SH-SY5Y (cell line): ENCODE results near the gene ART1.

Experiments used
- GATA2 ChIP-seq: IDR thresholded peaks from 2 replicates; pipeline ENCODE4 v1.6.1; 2011; ENCODE audit warnings: mild to moderate bottlenecking, low read depth, low read length
- GATA3 ChIP-seq: IDR thresholded peaks from 2 replicates; pipeline ENCODE4 v1.6.1; 2011; ENCODE audit warnings: low read depth, mild to moderate bottlenecking, low read length, moderate library complexity

ART1 gene

DNA sequence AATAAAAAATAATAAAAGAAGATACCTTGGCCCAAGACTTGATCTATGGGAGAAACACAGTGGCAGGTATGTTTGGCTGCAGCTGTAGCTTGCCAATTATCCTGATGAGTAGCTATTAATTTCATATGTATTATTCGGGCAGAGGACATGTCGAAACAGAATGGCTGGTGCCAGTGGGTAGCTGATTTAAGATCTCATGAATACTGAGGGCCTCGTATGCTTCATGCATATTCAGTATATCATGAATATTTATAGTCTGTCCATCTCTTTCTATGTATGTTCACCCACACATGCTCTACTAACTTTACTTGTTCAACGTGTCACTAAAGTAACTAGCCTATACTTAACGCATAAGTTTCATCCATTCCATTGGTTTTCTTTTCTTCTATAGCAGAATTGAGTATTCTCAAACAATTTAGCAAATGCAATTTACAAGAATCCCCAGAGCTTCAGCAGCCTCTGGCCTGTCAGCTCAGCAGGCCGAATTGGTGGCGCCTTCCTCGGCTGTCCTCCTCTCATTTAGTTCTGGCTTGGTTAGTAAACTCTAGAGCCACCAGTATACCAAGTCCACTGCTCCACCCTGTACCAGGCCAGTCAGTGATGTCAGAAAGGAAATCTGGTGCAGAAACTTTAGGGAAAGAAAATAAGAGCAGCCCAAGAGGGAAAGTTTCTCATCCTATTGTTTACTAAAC lies 21.0 kb upstream of the ART1 start:
- no peak for TF ChIP-seq GATA2
- TF ChIP-seq GATA3, result no peak

DNA sequence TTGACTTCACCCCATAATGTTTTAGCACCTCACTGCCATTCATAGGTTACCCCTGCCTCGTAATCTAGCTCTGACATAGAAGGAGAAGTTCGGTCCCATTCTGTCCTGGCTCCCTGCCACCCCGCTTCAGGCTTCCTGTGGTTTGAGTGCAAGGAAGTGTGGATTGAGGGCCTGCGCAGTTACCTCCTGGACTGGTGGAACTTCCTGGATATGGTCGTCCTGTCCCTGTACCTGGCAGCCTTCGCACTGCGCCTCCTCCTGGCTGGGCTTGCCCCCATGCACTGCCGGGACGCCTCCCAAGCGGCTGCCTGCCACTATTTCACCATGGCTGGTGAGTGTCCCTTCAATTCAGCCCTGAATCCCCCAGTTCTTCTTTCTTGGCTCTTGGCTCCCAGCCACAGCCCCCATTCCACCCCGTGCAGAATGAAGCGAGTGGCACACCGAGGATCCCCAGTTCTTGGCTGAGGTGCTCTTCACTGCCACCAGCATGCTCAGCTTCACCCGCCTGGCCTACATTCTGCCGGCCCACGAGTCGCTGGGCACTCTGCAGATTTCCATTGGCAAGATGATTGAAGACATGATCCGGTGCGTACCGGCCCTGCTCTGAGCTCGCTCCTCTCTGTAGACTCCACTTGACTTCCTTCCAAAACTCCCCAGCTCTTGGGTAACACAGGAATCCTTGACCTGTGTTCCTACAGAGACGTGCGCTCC lies 18.5 kb upstream of the ART1 start:
- TF ChIP-seq GATA2, result no peak
- TF ChIP-seq GATA3, result no peak

DNA sequence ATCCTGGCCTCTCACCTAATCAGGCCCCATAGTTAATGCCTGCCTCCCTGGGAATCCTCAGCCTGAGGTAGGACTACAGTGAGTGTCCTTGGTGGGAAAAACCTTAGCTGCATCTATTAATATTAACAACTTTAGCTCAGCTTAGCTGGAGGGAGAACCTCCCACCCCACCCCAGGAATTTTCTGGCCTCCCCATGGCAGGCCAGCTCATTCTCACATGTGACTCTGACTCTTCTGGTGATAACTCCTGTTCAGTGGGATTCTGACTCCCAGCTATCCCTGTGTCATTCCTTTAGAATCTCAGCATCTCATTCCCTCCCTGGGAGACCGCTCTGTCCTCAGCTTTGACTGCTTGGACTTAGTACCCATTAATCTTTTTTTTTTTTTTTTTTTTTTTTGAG lies 17.6 kb upstream of the ART1 start:
- TF ChIP-seq GATA2, result no peak
- TF ChIP-seq GATA3, result no peak

DNA sequence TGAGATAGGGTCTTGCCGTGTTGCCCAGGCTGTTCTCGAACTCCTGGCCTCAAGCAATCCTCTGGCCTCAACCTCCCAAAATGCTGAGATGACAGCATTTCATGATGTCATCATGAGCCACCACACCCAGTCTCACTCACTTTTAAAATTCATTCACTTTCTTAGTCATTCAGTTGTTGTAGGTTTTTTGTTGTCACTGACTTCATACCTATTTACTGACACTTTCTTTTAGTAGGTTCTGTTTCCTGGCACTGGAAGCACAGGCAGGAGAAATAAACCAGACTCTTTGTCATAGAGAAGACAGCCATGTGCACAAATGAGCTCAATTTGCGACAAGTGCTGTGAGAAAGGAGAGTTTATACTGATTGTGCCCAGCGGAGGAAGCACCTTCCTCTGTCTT lies 13.6 kb upstream of the ART1 start:
- TF ChIP-seq GATA3 (no peak), GATA2 (no peak)

DNA sequence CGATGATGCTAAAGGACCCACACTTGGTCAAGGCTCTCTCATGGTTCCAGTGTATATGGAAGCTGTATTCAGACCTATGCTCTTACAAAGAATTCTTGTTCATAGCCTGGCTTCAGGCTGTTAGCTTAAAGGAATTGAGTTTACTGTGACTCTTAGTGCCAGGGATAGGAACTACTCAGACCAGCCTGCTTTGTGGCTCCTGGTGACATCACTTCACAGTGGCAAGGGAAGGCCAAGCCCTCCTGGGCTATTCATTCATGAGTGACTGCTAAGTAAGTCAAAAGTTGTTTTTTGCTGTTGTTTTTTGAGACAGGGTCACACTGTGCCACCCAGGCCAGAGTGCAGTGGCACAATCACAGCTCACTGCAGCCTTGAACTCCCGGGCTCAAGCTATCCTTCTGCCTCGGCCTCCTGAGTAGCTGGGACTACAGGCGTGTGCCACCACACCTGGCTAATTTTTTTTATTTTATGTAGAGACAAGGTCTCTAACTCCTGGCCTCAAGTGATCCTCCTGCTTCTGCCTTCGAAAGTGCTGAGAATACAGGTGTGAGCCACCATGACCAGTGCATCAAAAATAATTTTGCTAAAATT lies 12.8 kb upstream of the ART1 start:
- no peak for TF ChIP-seq GATA3
- no peak for TF ChIP-seq GATA2

DNA sequence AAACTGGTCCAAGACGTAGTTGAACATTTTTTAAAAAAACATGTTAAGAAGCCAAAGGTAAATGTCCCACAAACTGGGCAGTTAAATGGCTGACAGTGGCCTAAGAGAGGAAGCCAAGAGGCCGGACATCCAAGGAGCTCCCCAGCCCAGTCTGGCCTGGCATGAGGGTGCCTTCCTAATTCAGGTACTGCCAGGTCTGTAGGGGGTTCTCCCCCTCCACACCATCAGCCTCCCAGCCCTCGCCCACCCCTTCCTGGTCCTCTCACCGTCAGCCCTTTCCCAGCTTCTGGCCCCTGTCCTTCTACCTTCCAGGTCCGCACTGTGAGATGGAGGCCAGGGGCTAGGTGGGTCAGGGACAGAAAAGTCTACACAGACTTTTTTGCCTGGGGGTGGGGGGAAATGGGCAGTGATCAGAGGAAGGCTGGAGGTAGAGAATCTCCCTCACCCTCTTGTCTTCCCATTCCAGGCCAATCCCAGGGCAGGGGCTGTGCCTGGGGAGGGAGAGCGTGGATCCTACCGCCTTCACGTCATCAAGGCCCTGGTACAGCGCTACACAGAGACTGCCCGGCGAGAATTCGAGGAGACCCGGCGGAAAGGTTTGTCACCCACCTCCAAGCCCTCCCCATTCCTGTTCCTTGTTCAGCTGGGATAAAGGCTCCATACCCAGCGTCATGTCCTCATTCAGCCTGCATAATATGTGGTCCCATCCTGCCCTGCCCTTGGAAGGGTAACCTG lies 9.1 kb upstream of the ART1 start:
- no peak for TF ChIP-seq GATA3
- TF ChIP-seq GATA2, result no peak

DNA sequence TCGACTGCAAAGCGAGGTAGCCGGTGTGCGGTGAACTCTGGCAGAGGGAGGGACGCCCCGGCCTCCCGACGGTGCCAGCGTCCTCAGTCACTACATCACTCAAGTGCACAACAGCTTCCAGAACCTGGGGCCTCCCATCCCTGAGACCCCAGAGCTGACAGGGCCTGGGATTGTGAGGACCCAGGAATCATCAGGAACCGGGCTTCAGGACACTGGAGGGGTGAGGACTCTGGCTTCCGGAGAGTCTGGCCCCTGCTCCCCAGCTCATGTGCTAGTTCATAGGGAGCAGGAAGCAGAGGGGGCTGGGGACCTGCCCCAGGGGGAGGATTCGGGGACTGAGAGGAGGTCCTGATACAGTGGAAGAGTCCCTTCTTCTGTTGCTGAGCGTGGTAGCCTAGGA lies 7.7 kb upstream of the ART1 start:
- TF ChIP-seq GATA2 (no peak), GATA3 (no peak)

DNA sequence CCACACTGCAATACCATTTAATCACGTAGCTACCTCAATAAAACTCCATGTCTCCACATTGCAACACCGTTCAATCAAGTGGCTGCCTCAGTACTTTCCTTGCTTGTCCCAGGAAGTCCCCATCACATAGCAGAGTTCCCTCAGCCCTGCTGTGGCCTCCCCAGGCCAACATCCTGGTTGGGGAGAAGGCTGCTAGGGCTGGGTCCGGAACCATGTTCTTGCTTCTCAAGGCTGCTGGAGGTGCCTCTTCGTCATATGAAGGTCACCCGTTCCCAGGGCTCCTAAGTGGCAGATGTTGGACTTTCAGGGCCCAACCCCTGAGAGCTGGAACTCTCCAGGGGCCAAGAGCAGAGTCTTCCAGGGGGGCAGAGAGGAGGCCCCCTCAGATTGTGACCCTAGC lies 6.4 kb upstream of the ART1 start:
- TF ChIP-seq GATA3 (no peak), GATA2 (no peak)

DNA sequence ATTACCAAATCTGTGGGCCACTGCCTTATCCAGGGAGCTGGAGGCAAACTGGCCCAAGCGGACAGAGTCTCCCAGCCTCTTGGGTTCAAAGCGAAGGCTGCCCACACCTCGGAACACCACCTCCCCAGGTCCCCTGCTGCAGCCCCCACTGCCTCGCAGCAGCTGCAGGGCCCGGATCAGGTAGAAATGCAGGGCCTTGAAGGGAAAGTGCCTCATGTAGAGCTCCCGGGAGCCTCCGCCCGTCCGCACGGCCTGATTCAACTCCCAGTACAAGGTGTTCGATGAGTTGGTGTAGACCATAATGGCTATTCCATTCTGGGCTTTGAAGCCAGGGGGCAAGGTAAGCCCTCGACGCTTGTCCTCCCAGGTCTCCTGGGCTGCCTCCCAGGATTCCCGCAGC lies 5.1 kb upstream of the ART1 start:
- TF ChIP-seq GATA3 (no peak), GATA2 (no peak)

DNA sequence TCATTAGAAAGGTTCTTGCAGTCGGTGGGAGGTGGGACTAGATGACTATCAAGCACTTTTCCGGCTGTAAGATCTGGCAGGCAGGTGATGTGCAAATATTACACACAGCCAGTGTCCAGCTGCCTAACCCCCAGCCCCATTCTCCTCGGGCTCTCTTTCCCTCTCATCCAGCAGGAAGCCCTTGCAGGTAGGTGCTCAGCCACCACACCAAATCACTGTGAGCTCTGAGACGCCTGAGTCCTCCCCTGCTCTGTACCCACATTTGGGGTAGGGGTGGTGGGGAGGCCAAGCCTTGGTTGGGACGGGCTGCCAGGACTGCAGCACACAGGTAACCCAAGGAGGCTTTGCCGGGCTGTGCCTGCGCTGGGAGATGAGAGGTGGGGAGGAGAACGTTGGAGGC lies 3.7 kb upstream of the ART1 start:
- TF ChIP-seq GATA2 (no peak), GATA3 (no peak)

DNA sequence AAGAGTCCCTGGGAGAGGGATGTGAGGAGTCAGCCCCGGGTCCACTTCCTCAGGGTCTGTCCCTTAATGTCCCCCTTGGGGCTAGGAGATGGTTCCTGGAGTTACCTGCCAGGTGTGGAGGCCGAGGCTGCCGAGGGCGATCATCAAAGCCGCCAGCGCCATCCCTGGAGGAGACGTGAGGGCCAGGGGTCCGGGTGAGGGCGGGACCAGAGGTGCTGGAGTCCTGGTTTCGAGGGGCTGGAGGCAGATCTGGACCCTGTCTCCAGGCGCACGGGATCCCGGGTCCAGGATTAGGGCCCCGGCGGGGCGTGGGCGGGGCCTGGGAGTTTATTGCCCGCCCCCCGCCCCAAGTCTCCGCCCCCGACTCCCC lies 3.2 kb upstream of the ART1 start, which contains the start of gene ART5:
Gene ART5, minus strand, starts transcription at position 292 of the 370 bp plus-strand sequence. Its CDS starts 130 bp downstream, at position 162.
- TF ChIP-seq GATA3 (no peak), GATA2 (no peak)

DNA sequence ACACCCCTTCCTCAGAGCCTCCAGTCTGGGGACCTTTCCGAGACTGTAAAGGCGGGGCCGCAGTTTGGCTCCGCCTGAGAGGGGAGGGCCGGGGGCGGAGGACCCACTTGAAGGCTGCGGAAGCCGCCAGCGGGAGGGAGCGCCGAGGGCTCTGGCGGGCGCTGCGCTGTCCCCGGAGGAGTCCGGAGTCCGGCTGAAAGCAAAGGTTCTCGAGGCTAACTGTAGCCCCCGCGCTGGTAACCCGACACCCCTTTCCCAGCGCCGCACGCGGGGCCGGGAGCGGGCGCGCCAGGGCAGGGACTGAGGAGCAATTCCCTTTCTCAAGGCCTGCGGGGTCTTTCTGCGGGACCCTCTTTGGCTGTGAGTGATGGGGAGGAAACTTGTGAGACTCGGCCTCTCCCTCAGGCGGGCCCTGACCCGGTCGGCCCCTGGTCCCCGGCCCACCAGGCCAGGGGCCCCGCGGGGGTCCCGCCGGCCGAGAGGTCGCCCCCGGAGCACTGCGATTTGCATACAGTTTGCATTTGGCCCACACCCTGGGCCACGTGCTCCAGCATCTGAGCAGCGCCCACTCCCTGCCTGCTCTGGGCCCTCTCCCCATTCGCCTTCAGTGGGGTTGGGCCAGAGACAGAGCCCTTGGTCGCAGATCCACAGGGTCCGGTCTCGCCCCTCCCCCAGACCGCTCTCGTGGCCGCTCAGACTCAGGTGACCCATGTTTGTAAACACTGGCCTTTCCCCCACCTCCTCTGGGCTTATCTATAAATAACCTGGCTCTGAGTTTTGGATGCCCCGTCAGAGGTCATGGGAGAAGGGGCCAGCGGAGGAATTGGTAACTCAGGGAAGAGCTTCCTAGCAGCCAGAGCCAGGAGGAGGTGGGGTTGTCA lies 2.6 kb upstream of the ART1 start:
- TF ChIP-seq GATA2 (no peak), GATA3 (no peak)

DNA sequence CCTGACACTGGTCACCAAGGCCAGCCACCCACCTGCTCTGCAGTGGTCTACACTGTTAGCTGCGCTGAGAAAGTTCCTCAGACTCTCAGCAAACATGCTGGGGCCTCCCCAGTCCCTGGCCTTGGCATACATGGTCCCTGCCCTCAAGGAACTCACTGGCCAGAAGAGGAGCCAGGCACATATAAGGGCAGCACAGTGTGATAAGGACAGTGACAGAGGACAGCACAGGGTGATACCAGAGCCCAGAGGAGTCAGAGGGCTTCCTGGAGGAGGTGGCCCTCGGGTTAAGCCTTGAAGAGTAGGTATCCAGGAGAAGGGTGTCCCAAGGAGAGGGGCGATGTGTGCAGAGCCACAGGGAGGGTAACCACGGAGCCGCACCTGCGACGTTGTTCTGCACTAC lies 624 bp downstream of the ART1 start:
- TF ChIP-seq GATA2 (no peak), GATA3 (no peak)
